T47D (cell line): Measurements from ENCODE around the gene ATP1A1.
A peak's percentile ranks its signal among the peaks of the same experiment; 100 is the strongest.

Source experiments
- DNase-seq, 2 experiments: peaks; one replicate each; pipeline versions ENCODE4 v3.0.0 to v3.0.0-alpha.2; 2011 to 2012; ENCODE audit warnings: low read depth in 1 of 2, low spot score in 1 of 2
- JUND ChIP-seq: IDR thresholded peaks from 2 replicates; pipeline ENCODE4 v1.6.1; 2012; ENCODE audit warnings: low read depth
- in situ Hi-C: cut with HindIII; loops from 2 replicates; pipeline ENCODE4 v1.10.0; 2016; ENCODE audit warnings: low sequenced_read_pairs, low pct_unique_long_range_greater_than_20kb

Gene ATP1A1

DNA sequence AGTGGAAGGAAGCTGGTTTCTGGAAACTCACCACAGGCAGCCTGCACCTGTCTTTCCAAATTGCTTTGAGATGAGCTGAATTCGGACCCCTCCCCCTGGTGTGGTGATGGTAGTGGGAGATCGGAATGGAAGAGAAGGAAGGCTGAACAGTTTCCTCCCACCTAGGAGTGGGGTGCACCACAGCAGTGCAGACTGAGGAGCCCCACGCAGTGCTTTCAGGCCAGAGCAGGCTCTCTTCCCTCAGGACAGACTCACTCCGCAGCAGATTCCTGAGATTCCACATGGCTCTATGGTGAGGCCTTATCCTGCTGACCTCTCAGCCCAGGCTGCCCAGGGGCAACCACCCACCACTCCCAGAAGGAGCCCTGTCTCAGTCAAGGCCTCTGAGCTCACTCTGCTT, 80.9 kb downstream of the ATP1A1 start:
- in situ Hi-C loops = no loop called here
- peak in 1 of 2 experiments; percentile 58 for DNase-seq
- TF ChIP-seq JUND = no peak
